IMR-90 (cell line): Measurements from ENCODE around the gene PRR33. TPM values are rescaled to one million over a fixed set of nuclear protein-coding genes. Genes with fewer than 3 reads are reported as not detected.

Experiments
- ATAC-seq: fragments of 200-7000 bp; cut with Tn5 transposase; 2 replicates; pipeline ENCODE4 v1.9.1; 2020; ENCODE audit warnings: low read depth, mild to moderate bottlenecking, moderate library complexity
- BruUV-seq: library from RNA; stranded (reverse); fragments of 400-500 nt; replicated peaks from 2 replicates; lab custom pipeline; 2021; lab: Mats Ljungman, UMichigan
- CTCF ChIA-PET: fragments of 300-600 bp; formaldehyde crosslinking; extraction: SDS; loops from one replicate; lab custom pipeline; 2021; ENCODE audit warnings: antibody characterized with exemption; lab: Yijun Ruan, JAX
- POLR2A ChIA-PET: fragments of 300-600 bp; sonication (Branson Sonifier 250); formaldehyde crosslinking; loops from one replicate; lab custom pipeline; 2022; ENCODE audit warnings: antibody characterized with exemption; ENCODE audit not compliant: unreplicated experiment; lab: Charles Lee
- DNase-seq: peaks from one replicate; pipeline ENCODE4 v3.0.0; 2013
- H2AFZ ChIP-seq: replicated peaks from 2 replicates; pipeline ENCODE3; 2013; ENCODE audit warnings: low read length, mild to moderate bottlenecking; ENCODE audit not compliant: poor library complexity
- H2AK5ac ChIP-seq: 2 replicates; pipeline ENCODE4 v1.6.1; 2013; ENCODE audit warnings: low read depth, low read length, inconsistent platforms
- H2AK9ac ChIP-seq: replicated peaks from 2 replicates; pipeline ENCODE3; 2013; ENCODE audit warnings: mild to moderate bottlenecking, low read depth, low read length, moderate library complexity; ENCODE audit not compliant: poor library complexity
- H2BK120ac ChIP-seq: 2 replicates; pipeline ENCODE4 v1.6.1; 2013; ENCODE audit warnings: low read depth, low read length, inconsistent platforms
- H2BK15ac ChIP-seq: 3 replicates; pipeline ENCODE4 v1.6.1; 2013; ENCODE audit warnings: low read depth, low read length, inconsistent platforms
- H2BK20ac ChIP-seq: 2 replicates; pipeline ENCODE4 v1.6.1; 2013; ENCODE audit warnings: low read depth, mild to moderate bottlenecking, inconsistent platforms, low read length, moderate library complexity
- H2BK5ac ChIP-seq: 2 replicates; pipeline ENCODE4 v1.6.1; 2013; ENCODE audit warnings: mild to moderate bottlenecking, low read depth, low read length, inconsistent platforms; ENCODE audit not compliant: poor library complexity, severe bottlenecking
- H3K14ac ChIP-seq: replicated peaks from 2 replicates; pipeline ENCODE4 v1.6.1; 2013; ENCODE audit warnings: low read depth, low read length, inconsistent platforms
- H3K18ac ChIP-seq: 2 replicates; pipeline ENCODE4 v1.6.1; 2013; ENCODE audit warnings: low read depth, low read length, control low read depth
- H3K23ac ChIP-seq: 2 replicates; pipeline ENCODE4 v1.6.1; 2013; ENCODE audit warnings: low read depth, low read length, inconsistent platforms
- H3K27ac ChIP-seq: 2 replicates; pipeline ENCODE4 v1.5.1; 2013; ENCODE audit warnings: mild to moderate bottlenecking, control low read depth, low read length; ENCODE audit not compliant: insufficient read depth
- H3K27me3 ChIP-seq: 2 replicates; pipeline ENCODE4 v1.6.1; 2013; ENCODE audit warnings: low read length; ENCODE audit not compliant: control insufficient read depth, insufficient read depth
- H3K36me3 ChIP-seq: 2 replicates; pipeline ENCODE4 v1.6.1; 2013; ENCODE audit warnings: low read length, mixed read lengths; ENCODE audit not compliant: control insufficient read depth, insufficient read depth
- H3K4ac ChIP-seq: 2 replicates; pipeline ENCODE4 v1.6.1; 2013; ENCODE audit warnings: low read depth, low read length, inconsistent platforms
- H3K4me1 ChIP-seq: 2 replicates; pipeline ENCODE4 v1.6.1; 2013; ENCODE audit warnings: low read length, mixed read lengths; ENCODE audit not compliant: control insufficient read depth, insufficient read depth
- H3K4me2 ChIP-seq: 2 replicates; pipeline ENCODE4 v1.6.1; 2013; ENCODE audit warnings: low read depth, mild to moderate bottlenecking, control low read depth, low read length, moderate library complexity
- H3K4me3 ChIP-seq: 2 replicates; pipeline ENCODE4 v1.5.1; 2013; ENCODE audit warnings: low read depth, mild to moderate bottlenecking, control low read depth, low read length, moderate library complexity; ENCODE audit not compliant: insufficient read depth
- H3K56ac ChIP-seq: 2 replicates; pipeline ENCODE4 v1.6.1; 2013; ENCODE audit warnings: low read length, inconsistent platforms; ENCODE audit not compliant: insufficient read depth; ENCODE audit errors: extremely low read depth
- H3K79me1 ChIP-seq, 2 experiments: 2 replicates each; pipeline ENCODE4 v1.6.1; 2013; ENCODE audit warnings: low read length in 2 of 2, inconsistent platforms in 1 of 2, low read depth in 1 of 2
- H3K9ac ChIP-seq: 2 replicates; pipeline ENCODE4 v1.6.1; 2013; ENCODE audit warnings: low read depth, low read length, control low read depth
- H3K9me1 ChIP-seq: 2 replicates; pipeline ENCODE4 v1.6.1; 2013; ENCODE audit warnings: low read length, inconsistent platforms; ENCODE audit not compliant: insufficient read depth
- H3K9me3 ChIP-seq: 2 replicates; pipeline ENCODE4 v1.6.1; 2013; ENCODE audit warnings: low read length; ENCODE audit not compliant: control insufficient read depth, insufficient read depth
- H4K20me1 ChIP-seq: 2 replicates; pipeline ENCODE4 v1.6.1; 2013; ENCODE audit warnings: low read length, inconsistent platforms; ENCODE audit not compliant: insufficient read depth
- H4K5ac ChIP-seq: 2 replicates; pipeline ENCODE4 v1.6.1; 2013; ENCODE audit warnings: mild to moderate bottlenecking, low read depth, low read length, control low read depth
- H4K8ac ChIP-seq, 2 experiments: 2 replicates each; pipeline ENCODE4 v1.6.1; 2013; ENCODE audit warnings: low read depth in 2 of 2, low read length in 2 of 2, control low read depth in 1 of 2, inconsistent platforms in 1 of 2
- H4K91ac ChIP-seq: 2 replicates; pipeline ENCODE4 v1.6.1; 2013; ENCODE audit warnings: low read depth, low read length, inconsistent platforms; ENCODE audit not compliant: insufficient read depth
- BHLHE40 ChIP-seq: fragments of 150-350 bp; IDR thresholded peaks from 2 replicates; pipeline ENCODE4 v1.6.1; 2016; ENCODE audit warnings: mild to moderate bottlenecking, low read depth, low read length
- CHD1 ChIP-seq: IDR thresholded peaks from 2 replicates; pipeline ENCODE4 v1.6.1; 2012; ENCODE audit warnings: low read depth, low read length, improper control_type of control experiment
- FOS ChIP-seq: fragments of 150-350 bp; IDR thresholded peaks from 2 replicates; pipeline ENCODE4 v1.6.1; 2016; ENCODE audit warnings: low read depth, low read length
- MAZ ChIP-seq: IDR thresholded peaks from 2 replicates; pipeline ENCODE4 v1.6.1; 2012; ENCODE audit warnings: low read depth, mild to moderate bottlenecking, low read length, improper control_type of control experiment, moderate library complexity, borderline replicate concordance
- RFX5 ChIP-seq: IDR thresholded peaks from 2 replicates; pipeline ENCODE4 v1.8.0; 2012; ENCODE audit warnings: low read depth, mild to moderate bottlenecking, low read length, moderate library complexity
- WGBS, 2 experiments: methylation state at CpG; one replicate each; pipeline versions ENCODE4 v1.1.5 to v1.1.7; 2013; ENCODE audit warnings: missing lambda C conversion rate in 2 of 2; ENCODE audit not compliant: insufficient read length in 1 of 2; ENCODE audit errors: extremely low coverage in 2 of 2; 5-methylcytosine and 5-hydroxymethylcytosine counted together
- dilution Hi-C: fragments of 300-500 bp; cut with HindIII; formaldehyde crosslinking; loops from one replicate; pipeline ENCODE4 v1.14.3; 2018; ENCODE audit warnings: low sequenced_read_pairs; ENCODE audit not compliant: unreplicated experiment
- in situ Hi-C: fragments of 300-500 bp; cut with MboI; formaldehyde crosslinking; loops from 3 replicates; pipeline ENCODE4 v1.14.3; 2019; ENCODE audit warnings: low sequenced_read_pairs, inconsistent platforms, mixed read lengths
- intact Hi-C: fragments of 100-400 bp; cut with micrococcal nuclease; formaldehyde crosslinking; loops from 2 replicates; pipeline ENCODE4 v1.10.0; 2022
- polyA plus RNA-seq, 3 experiments: library from polyadenylated mRNA; depleted of rRNA; stranded (reverse); fragments of >200 nt; gene quantifications; 2 replicates each; pipeline ENCODE4 v1.2.3, GENCODE V29; 2012; ENCODE audit warnings: low replicate concordance in 1 of 3
- total RNA-seq: library from RNA; depleted of rRNA; stranded (reverse); fragments of >200 nt; gene quantifications from 2 replicates; pipeline ENCODE4 v1.2.3, GENCODE V29; 2012

The PRR33 gene
- total and polyA plus RNA-seq, 2 of the 4 experiments (the other 2 are of a cell fraction), result not detected

DNA sequence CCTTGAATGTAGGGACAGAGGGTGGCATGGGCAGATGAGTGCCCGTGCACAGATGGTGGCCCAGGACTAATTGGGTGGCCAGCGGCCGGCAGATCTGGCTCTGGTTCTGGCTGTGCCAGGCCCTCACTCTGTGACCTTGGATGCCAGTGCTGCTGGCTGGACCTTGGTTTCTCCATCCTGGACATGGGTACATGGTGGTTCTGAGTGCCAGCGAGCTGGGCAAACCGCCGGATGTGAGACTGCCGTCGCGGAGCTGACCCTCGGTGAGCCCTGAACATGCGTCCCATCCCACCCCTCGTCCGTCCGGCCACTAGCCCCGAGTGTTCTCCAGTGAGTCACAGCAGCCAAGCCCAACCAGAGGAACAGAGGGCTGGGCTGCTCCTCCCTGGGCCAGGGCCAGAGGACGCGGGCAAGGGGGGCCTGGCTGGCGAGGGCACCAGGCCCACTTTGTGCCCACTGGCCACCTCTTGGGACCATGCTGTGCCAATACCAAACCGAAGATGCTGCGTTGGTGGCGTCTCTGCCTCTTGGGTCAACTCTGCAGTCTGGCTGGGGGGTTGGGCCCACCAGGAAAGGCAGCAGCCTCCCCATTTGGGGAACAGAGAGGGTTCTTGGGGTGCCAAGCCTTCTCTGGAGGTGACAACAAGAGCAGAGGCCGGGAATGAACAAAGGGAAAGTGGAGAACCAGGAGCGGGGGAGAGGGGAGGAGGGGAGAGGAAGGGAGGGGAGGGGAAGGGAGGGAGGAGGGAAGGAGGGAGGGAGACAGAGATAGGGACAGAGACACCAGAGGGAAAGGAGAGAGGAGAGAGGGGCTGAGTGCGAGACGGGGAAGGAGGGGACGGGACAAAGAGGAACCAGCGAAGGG, 28.1 kb downstream of the PRR33 start:
- Histone ChIP-seq H2AK5ac (peak overlapping the region; percentile 82), H4K5ac (peak overlapping the region; percentile 69; the same call in 1 of the 2 replicates), H4K91ac (peak overlapping the region; percentile 89), H2BK20ac (peak overlapping the region; percentile 83), H2BK5ac (peak overlapping the region; percentile 26), H3K27me3 (peaks cover 15% of the 10 kb centered on the region), H3K56ac (no peak overlapping the region; the same call in 1 of the 2 replicates), H3K79me1 (no peaks in the 10 kb centered on the region), H2AK9ac (peak overlapping the region; percentile 98), H3K4ac (peak overlapping the region; percentile 78), H2BK15ac (peak overlapping the region; percentile 1; the same call in 2 of the 3 replicates), H2BK120ac (peak overlapping the region; percentile 90), H3K4me3 (no peak overlapping the region), H4K20me1 (no peaks in the 10 kb centered on the region), H3K9ac (no peak overlapping the region; the same call in 1 of the 2 replicates), H3K4me1 (peaks cover 14% of the 10 kb centered on the region), H3K14ac (peak overlapping the region; percentile 62; the same call in 1 of the 2 replicates), H4K8ac (peak overlapping the region; percentile 40 to 79; a peak in 3 of 4 replicates), H2AFZ (peak overlapping the region; percentile 91), H3K36me3 (no peaks in the 10 kb centered on the region), H3K23ac (no peak overlapping the region), H3K4me2 (peak overlapping the region; percentile 43; the same call in 1 of the 2 replicates), H3K18ac (peak overlapping the region; percentile 22; the same call in 1 of the 2 replicates), H3K9me1 (peaks cover 4% of the 10 kb centered on the region), H3K9me3 (no peaks in the 10 kb centered on the region), H3K27ac (peak overlapping the region; percentile 25; the same call in 1 of the 2 replicates)
- intact Hi-C loops (no loop called here), in situ Hi-C loops (no loop called here), dilution Hi-C loops (no loop called here)
- POLR2A ChIA-PET, result no interaction called here
- DNase-seq (peak; percentile 86), ATAC-seq (peak; percentile 99)
- CTCF ChIA-PET, result no interaction called here
- WGBS, 2 experiments, result 70% methylated on average over 7 of the region's 27 CpGs; no CpG with 5 or more reads in 1 of the 2 experiments
- BruUV-seq, result no TSS peak
- TF ChIP-seq CHD1 (no peak), MAZ (peak; percentile 79), BHLHE40 (0 out of 2 replicates have a peak, but pooled peaks have one; percentile 19), FOS (peak; percentile 98), RFX5 (no peak)
